HL-60/S4 (cell line): ENCODE results near the gene FBXW8.

ENCODE experiments used
- in situ Hi-C: fragments of 300-500 bp; cut with MboI; formaldehyde crosslinking; loops from 2 replicates; pipeline ENCODE4 v1.14.3; 2022; ENCODE audit warnings: low sequenced_read_pairs

The FBXW8 gene

DNA sequence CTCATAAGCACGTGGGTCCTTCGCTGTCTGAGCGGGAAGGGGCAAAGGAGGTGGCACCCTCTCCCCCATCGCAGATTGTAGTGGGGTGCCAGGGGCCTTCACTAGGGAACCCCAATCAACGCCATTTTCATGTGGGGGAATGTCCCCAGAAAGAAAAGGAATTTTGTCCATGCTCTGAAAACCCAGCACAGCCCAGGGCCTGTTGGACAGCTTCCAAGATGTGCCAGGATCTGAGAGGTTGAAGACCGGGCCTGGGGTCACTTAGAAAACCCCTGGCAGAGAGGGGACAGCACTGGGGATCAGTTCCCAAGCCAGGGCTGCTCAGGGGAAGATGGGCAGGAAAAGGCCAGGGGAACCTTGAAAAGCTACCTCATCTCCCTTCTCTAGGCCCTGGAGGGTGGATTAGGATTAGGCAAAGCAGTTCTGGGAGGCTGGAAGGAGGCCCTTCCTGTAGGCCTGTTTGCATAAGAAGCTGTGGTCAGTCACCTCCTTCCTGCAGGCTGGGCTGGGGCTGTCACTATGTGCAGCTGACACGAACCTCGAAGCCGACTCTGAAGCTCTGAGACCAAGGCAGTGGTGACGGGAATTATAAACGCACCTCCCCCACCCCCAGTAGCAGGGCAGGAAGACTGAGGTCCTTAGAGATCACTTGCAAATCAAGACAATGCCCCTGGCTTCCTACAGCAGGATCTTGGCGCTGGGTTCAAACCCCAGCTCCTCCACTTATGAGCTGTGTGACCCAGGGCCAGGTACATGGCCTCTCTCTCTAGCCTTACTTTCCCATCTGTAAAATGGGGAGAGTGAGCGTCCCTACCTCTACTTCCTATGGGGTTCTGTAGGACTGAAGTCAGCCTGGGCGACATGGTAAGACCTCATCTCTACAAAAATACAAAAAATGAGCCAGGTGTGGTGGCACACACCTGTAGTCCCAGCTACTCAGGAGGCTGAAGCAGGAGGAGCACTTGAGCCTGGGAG lies 159.5 kb downstream of the FBXW8 start:
- in situ Hi-C loops: no loop called here

GRCh38 chr12:117071009-117071408 lies 160.3 kb downstream of the FBXW8 start:
- in situ Hi-C loops: no loop called here

DNA sequence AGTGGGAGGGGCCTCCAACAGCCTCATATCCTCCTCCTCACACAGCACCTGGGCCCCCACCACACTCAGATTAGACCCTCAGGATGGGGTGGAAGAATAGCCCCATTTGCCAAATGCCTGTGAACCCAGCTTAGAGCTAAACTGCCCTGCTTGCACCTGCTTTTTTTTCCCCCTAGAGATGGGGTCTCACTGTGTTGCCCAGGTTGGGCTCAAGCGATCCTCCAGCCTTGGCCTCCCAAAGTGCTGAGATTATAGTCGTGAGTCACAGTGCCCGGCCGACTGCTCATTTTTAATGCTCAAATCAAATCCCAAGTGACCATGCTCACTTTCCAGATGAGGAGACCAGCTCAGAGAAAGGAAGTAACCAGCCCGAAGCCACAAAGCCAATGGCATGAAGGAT lies 161.4 kb downstream of the FBXW8 start:
- in situ Hi-C loops: no loop called here

GRCh38 chr12:117072736-117073490 lies 162.2 kb downstream of the FBXW8 start:
- in situ Hi-C loops: no loop called here

- in situ Hi-C loops: no loop called here
These were observed 162.9 kb downstream of the FBXW8 start for GRCh38 chr12:117073611-117074010.

DNA sequence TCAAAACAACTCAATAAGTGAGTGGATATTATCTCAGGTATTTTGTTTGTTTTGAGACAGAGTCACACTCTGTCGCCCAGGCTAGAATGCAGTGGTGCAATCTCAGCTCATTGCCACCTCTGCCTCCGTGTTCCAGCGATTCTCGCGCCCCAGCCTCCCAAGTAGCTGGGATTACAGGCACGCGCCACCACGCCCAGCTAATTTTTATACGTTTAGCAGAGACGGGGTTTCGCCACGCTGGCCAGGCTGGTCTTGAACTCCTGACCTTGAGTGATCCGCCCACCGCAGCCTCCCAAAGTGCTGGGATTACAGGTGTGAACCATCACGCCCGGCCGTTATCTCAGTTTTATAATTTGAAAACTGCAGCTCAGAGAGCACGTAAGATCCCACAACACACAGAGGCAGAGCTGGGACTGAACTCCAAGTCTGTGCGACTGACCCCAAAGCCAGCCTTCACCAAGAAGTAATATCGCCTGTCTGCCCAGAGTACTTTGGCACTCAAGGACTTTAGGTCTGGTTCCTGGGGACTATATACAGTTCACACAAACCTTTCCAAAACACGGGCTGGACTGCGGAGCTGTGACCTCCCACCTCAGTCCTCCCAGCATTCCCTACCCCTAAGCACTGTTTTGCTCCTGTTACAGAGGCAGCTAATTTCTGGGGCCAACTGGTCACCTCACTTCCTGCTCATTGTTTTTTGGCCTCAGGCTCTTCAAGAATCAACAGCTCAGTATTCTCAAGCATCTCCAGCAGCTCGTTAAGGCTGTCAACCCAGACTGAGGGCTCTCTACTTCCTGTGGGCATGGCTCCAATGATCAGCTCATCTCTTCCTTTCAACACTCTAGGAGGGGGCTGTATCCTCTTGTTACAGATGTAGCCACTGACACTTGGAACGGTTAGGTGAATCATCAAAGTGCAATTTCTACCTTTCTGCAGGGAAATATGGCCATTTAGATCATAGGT lies 165.9 kb downstream of the FBXW8 start:
- in situ Hi-C loops: no loop called here

DNA sequence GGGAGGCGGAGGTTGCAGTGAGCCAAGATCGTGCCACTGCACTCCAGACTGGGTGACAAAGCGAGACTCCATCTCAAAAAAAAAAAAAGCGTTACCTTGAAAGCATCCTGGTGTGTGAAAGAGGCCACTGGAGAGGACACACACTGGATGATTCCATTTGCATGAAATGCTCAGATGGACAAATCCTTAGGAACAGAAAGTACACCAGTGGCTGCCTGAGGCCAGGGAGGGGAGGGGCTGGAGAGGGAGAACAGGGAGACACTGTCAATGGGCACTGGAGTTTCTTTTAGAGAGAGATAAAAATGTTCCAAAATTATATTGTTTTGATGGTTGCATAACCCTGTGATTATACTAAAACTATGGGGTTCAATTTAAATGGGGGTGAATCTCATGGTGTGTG lies 168.7 kb downstream of the FBXW8 start:
- in situ Hi-C loops: no loop called here

GRCh38 chr12:117080661-117081144 lies 170.0 kb downstream of the FBXW8 start:
- in situ Hi-C loops: no loop called here
